ENCODE results near the gene GLG1.

GLG1 gene

DNA sequence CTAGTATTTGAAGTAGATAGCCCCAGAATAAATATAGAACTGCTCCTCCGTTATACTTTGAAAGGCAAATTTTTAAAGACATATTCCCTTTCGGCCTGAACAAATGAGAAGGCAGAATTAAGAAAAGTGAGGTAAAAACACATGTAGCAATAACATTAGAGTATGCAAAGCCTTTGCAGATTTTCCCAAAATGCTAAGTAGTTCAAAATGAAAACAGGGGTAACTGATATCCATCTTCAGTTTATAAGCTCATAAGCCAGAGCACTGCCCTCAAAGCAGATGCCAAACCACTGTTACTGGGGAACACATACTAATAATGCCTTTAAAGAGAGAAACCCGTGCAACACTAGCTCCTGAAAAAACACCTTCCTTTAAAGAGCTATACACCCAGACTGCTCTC lies 134.4 kb downstream of the GLG1 start:
- no peak for DNase-seq (ENCODE audit: low read depth in 2 of 2)

DNA sequence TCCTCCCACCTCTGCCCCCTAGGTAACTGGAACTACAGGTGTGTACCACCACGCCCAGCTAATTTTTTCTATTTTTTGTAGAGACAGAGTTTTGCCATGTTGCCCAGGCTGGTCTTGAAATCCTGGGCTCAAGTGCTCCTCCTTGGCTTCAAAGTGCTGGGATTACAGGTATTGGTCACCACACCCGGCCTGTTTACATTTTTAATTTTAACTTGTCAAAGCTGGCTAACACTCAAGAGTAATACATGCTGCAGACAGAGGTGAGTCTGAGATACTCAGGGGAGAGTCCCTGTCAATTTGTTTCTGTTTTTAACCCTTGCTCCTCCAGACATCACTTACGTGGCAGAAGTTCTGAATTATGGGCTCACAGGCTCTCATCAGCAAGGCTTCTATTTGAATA lies 134.9 kb downstream of the GLG1 start:
- no peak for DNase-seq (ENCODE audit: low read depth in 2 of 2)

DNA sequence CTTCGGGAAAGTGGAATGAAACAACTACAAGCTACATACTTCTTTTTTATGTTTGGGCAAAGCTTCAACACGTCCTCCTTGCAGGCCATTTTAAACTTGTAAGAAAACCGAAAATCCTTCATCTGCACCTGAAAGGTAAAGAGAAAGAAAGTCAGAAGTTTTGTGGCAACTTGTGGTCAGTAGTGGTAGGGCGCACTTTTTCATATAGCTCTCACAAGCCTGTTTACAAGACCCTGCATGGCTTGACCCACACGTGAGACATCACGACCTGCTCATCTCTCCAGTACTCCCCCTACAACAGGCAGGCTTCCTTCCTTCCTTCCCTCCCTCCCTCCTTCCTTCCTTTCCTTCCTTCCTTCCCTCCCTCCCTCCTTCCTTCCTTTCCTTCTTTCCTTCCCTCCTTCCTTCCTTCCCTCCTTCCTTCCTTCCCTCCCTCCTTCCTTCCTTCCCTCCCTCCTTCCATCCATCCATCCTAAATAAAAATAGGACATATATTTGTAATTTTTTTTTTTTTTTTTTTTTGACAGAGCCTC lies 136.9 kb downstream of the GLG1 start:
- DNase-seq (ENCODE audit: low read depth in 2 of 2), result no peak

DNA sequence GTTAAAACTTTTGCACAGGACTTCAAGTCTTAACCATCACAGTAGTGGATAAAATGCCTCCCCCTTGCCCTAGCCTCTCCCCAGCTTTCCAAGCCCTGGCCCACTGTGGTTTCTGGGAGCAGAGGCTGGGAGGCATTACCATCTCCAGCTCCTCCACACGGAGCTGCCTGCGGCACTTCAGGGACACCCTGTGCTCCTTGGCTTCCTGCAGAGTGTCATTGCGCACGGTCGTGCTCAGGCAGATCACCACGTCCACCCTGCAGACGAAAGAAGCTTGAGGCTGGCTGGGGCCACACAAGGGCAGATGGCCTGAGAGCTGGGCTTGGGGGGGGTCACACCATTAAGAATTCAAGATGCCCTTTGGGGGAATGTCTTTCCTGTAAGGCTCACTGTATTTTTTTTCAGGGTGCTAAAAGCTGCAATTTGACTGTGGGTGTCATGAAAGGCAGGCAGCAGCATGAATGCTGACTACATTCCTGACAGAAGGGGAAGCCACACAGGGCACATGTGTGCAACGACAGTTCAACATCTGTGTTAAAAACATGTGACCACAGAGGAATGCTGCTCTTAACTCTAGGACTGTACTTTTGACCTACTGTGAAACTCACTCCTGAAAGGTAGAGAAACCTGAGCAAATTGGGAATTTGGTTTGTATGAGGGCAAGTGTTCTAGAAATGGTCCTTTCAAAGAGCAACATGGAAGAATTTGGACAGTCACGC lies 137.9 kb downstream of the GLG1 start:
- DNase-seq (ENCODE audit: low read depth in 2 of 2), result no peak

DNA sequence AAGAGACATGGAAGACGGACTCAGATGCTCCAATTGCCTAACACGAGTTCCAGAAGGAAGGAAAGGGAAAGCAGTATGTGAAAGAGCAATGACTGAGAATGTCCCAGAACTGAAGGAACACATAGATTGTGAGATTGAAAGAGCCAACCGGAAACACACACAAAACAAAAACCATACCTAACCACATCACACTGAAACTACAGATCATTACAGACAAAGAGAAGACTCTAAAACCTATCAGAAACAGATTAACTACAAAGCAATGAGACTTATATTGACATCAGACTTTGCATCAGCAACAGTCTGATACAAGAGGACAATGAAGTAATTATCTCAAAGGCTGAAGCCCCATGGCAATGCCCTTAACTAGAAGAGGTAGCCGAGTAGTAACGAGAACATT lies 140.0 kb downstream of the GLG1 start:
- no peak for DNase-seq (ENCODE audit: low read depth in 2 of 2)

DNA sequence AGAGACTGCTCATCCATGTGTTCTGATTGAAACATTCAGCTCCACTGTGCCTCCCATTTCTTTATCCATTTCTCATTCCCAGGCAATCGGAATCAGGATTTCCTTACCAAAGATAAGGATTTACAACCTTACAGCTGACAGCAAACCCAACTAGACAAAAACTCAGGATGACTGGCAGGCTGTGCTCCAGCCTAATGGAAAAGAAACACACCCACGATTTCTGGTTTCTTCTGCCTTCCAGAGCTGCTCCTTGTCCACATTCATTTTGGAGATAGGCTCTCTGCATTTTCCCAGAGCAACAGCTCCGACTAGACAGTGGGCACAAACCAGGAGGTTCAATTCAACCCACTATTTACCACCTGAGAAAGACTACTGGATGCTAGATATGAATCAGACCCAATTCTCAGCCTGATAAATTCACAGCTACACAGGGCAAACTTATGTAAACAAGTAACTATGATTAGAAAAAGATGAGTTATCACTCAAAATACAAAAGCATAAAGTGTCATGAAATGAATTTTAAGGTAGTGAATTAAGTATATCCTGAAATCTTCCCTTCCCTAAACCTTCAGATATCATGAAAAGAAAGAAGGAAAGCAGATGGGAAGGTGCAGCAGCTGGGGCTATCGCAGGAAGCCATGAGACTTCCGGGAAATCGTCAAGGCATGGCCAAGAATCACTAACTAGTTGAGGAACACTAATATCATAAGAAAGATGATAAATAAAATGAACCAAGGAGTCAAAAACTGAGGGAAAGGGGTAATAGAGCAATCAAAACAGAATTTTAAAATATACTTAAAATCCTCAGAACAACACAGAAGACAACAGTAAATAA lies 140.8 kb downstream of the GLG1 start:
- DNase-seq (ENCODE audit: low read depth in 2 of 2), result no peak

DNA sequence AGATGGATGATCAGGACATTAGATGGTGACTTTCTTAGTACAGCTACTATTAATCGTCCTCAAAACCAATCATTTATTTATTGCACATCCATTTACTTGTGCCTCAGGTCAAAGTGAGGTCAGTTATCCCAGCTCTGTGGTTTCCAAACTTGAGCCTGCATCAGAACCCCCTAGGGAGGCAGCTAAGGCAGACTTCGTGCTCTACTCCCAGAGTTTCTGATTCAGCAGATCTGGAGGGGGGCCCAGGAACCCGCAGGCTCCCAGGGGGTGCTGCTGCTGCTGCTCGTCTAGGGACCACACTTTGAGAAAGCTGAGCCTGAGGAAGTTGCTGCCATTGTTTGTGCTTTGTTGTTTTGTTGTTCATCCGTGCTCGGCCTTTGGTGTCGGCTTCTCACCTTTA lies 141.6 kb downstream of the GLG1 start:
- DNase-seq (ENCODE audit: low read depth in 2 of 2), result no peak

DNA sequence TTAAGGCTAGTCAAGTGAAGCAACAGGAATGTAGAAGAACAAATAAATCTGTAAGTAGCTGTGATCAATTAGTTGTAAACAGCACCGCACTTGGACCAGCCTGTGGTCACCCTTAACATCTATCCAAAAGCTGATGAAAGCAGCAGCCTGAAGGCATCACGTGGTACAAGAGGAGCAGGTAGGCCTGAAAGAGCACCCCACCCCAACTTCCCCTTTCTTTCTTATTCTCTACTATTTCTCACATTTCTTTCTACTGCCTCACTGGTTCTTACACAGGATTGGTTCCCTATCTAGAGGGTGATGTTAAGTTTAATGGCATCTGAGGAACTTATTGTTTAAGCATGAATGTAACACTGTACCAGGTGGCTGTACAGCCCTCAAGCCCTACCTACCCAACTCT lies 143.0 kb downstream of the GLG1 start:
- no peak for DNase-seq (ENCODE audit: low read depth in 2 of 2)

DNA sequence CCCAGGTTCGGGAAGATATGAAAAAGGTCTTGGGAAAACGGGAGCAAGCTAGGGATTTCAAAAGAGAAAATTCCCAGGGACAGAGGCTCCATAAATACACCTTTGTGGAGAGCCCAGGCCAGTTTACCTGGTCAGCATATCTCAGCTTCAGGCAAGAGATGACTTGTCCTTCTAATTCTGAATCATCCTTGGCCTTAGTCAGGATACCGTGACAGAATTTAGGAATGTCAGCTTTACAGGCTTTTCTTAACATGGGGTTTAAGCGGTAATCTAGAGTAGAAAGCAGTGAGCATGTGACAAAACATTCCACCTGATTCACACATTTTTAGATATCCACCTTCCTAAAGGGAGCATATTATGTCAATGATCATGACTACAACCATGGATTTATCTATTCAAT lies 144.6 kb downstream of the GLG1 start:
- no peak for DNase-seq (ENCODE audit: low read depth in 2 of 2)

DNA sequence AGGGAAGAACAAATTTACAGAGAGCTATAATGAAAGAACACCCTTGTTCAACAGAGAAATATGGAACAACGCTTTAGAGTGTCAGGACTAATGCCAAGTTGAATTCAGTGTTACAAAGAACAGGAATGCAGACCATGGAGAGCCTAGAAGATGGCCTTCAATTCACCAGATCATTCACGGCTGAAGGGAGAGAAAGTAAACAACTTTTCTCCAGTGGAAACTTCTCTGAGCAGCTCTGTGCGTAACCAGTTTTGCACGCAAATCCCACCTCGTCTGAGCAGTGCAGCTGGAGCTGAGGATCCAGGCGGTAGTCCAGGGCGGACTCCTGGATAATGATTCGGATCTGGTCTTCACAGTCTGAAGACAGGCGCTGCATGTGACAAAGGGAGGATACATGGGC lies 145.1 kb downstream of the GLG1 start:
- DNase-seq (ENCODE audit: low read depth in 2 of 2), result no peak

DNA sequence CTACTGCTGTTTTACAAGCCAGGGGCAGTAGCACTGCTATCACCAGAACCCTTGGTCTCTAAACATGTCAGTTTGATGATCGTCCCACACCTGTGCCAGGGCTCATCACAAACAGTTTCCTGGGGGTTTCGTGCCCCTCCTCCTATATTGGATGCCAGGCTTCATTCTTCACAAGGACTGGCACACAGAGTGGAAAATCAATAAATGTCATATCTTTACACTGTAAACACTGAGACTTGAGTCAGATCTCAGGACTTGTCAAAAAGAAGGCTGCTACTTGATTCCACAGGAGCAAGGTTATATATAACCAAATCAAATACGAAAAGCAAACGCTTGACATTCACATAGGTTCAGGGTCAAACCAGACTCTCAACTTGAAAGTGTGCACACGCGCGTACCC lies 146.4 kb downstream of the GLG1 start:
- no peak for DNase-seq (ENCODE audit: low read depth in 2 of 2)

DNA sequence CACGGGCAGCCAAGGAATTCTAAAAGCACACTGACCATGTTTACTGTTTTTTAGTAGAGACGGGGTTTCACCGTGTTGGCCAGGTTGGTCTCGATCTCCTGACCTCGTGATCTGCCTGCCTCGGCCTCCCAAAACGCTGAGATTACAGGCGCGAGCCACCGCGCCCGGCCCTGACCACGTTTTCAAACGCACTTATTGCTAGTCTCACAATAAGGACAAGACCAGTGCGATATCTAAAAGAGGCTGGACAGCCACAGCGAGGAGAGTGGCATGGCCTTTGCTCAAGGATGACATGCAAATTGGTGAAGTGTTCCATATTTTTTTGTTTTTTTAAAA lies 150.7 kb downstream of the GLG1 start:
- no peak for DNase-seq (ENCODE audit: low read depth in 2 of 2)

DNA sequence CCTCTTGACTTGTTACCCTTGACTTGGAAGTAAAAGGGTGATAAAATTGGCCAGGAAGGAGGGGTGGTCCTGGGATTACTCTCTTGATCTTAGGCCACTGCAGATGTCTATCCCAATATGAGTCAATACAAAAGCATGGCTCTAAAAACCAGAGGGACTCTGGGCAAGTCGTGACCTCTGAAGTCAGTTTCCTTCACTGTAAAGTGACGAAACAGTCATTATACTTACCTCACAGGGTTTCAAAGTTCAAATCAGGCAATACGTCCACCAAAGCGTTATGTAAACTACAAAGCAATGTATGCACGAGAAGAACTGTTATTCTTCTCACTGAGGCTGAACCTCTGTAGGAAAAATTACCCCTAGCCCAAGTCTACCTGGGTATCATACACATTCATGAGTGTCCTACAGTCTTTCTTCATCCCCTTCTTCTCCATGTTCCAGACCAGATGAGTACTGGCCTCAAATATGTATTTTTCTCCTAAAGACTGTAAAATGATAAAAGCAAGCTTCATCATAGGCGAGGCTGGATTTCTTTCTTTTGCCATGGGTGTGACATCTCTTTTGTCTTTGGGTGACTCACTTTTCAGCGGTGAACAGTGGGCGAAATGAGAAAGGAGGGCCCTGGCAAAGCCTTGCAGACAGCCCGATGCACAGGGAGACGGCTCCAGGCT lies 151.2 kb downstream of the GLG1 start:
- no peak for DNase-seq (ENCODE audit: low read depth in 2 of 2)

DNA sequence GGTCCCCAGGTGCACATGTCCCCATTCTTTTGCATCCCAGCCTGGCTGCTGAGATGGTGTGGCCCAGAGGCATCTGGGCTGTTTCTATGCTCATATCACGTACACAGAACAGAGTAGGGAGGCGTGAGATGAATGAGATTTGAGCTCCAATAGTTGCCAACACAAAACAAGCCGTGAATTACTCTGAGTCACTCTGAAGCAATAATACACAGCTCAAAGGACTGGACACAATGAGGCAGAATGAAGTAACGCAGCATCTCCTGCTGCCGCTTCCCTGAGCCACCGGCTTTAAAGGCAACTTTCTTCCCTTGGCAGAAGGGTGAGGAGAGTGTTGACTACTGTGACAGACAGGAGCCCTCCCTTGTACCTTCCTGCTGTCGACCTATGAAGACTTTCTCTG lies 151.7 kb downstream of the GLG1 start:
- DNase-seq (ENCODE audit: low read depth in 2 of 2), result no peak

DNA sequence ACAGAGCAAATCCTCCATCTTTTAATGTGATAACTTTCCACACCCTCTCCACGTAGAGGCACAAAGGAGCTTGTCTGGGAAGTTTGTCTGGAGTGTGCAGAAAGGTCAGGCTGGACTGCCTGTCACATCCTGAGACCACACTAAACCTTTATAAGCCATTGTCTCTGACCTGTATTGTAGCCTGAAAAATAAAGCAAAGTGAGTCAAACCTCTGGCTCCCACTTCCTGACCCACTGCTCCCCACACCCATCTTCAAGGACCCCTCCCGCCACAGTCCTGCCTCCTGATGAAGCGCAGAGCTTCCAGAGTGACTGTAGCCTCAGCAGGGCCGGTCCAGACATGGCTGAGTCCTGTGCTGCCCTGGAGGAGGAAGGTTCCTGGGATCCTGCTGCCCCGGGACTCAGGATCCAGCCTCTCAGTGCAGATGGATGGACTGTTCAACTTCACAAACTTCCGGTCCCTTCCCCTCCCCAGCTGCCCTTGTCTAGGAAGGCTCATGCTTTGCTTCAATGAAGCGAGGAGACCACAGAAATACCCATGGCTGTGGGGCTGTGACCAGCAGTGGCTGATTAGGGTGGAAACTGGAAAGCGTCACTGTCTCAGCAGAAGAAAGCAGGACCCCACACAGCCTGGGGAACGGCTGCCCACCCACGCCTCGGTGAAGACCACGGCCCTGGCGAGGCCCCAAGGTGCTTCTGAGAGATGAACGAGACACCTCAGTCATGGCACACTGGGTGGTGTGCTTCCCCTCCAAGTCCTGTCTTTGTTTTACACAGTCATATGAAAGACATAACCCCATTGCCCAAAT lies 154.8 kb downstream of the GLG1 start:
- DNase-seq (ENCODE audit: low read depth in 2 of 2), result no peak

DNA sequence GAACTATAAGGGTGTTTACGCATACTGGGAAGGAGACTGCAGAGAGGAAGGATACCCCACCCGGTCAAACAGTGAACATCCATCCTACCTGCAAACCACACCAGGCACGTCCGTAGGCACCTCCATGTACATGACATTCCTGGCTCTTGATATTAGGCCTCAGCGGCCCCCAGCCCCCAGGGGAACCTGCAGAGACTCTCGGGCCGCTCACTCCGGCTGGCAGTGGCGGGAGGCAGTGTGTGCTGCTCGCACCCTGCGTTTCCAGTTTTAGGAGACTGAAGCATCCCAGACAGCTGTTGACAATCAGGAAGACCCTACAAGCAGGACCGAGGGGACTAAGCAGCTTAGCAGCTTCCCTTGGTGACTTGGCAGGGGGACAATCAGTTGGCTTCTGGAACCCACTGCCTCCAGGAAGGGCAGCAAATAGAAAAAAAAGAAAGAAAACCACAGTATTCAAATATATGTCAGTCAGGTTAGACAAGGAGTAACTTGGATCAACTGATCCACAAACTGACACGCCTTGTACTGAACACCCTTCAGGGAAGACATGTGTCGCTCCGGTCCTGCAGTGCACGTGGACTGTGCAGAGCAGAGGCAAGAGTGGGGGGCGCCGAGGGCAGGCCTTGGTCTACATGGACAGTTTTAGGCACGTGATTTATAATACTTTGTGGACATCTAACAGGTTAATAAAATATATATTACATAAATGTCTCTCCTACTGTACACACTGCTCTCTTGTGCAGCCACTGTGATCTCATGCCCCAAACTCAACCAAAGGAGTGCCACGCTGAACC lies 155.8 kb downstream of the GLG1 start:
- no peak for DNase-seq (ENCODE audit: low read depth in 2 of 2)

DNA sequence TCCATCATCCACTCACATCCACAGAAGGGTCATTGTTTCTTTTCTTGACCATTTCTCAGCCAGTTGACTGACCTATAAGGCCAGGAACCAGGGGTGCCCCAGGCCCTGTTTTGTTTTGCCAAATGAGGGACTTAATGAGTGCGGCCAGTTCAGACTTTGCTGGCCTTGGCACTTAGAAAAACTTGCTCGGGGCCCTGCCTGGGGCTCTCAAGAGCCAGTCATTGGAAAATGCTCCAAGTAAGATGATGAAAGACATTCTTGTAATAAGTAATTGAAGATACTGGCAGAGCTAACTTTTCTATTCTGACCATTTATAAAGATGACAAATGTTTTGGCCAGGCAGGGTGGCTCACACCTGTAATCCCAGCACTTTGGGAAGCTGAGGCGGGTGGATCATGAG lies 156.7 kb downstream of the GLG1 start:
- no peak for DNase-seq (ENCODE audit: low read depth in 2 of 2)

DNA sequence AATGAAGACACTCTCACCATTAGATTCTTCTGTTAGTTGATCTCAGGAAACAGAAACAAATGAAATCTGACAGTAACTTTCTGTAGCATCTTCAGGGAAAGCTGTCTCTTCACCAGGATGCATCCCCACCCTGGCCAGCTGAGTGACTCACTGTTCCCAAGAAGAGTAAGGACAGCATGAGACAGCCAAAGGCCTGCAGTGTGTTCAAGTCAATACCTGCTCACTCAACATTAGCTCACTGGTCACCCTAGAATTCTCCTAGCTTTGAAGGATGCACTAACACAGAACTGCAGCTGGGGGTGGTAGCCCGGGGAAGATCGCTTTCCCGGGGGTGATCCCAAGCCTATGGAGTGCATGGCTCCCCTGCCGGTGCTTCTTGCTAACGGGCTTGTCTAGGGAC lies 157.4 kb downstream of the GLG1 start:
- no peak for DNase-seq (ENCODE audit: low read depth in 2 of 2)

DNA sequence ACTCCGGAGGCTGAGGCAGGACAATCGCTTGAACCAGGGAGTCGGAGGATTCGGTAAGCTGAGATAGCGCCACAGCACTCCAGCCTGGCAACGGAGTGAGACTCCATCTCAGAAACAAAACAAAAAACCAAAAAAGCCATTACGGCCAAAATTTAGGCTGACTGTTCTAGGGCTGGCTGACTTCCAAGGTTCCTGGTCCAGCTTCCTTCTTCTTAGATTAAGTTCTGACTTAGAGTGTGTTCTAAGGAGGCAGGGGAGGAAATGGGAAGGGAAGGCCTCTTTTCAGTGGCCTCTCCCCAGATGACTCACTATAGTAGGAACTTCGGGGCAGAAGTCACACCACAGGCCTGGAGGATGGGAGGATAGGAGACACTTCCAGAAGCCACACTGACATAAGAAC lies 157.9 kb downstream of the GLG1 start:
- no peak for DNase-seq (ENCODE audit: low read depth in 2 of 2)

DNA sequence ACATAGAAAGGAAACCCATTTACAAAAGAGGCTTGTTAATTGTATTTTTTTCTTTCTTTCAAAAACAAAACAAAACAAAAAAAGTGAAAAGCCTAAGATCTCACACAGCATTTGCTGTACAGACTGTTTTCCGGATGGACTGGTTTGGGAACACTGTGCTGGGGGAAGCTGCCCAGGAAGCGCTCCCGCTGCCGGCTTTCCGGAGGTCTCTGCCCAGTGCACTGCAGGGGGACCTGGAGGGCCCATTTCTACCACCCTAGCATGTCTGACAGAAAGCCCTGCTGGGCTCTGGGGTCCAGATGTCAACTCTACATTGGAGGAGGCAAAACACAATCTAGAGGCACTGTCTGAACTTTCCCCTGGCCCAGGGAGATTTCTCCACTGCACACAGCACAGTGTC lies 159.3 kb downstream of the GLG1 start:
- DNase-seq (ENCODE audit: low read depth in 2 of 2), result no peak

DNA sequence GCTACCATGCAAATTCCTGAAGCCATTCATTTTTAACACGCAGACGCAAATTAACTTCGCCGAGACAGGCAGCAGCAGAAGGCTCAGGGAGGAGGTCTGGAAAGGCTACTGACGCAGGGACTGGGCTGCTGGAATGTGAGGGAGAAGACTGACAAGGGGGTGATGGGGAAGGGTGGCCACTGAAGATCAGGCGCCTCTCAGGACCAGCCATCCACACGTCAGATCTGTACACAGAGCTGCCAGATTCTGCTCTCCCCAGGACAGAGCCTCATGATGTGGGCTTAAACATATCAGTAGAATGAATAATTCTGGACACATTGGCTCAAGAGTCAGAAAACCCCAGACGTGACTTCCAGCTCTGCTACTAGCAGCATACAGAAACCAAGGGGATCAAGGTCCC lies 160.0 kb downstream of the GLG1 start:
- DNase-seq (ENCODE audit: low read depth in 2 of 2), result no peak

All from stimulated activated CD8-positive, alpha-beta memory T cell treated with anti-CD3 and anti-CD28 coated beads, Interleukin-2, amount 100 ng/mL, for 1 hour (primary cell).